ENCODE data around the gene RABGAP1L. TPM values are rescaled to one million over a fixed set of nuclear protein-coding genes. Genes with fewer than 3 reads are reported as not detected.
"Not testable (repeated sequence)": the region's sequence is repeated elsewhere in the genome, so short reads cannot be mapped to it uniquely, and the experiment has no call there.

The RABGAP1L gene
- total RNA-seq, 1 donor from 2014 or later, result 116 TPM

DNA sequence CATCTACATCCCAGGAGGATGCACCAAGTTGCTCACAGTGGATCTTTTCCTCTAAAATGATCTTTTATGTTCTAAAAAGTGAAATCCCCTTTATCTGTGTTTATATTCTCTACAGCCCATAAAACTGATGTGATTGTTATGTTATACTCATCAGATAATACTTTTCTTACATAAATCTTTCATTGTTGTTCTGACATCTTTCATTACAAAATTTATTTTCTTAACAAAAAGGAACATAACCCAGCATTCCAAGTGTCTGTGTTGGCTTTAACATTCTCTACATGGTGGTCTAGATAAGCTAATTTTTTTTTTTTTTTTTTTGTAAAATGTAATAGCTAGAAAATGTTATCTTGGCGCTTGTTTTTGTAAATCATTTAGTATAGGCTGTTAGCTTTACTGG is 832.2 kb downstream of the RABGAP1L start:
- FAIRE-seq (no peak), DNase-seq (ENCODE audit: low spot score in 2 of 2) (no peak)

DNA sequence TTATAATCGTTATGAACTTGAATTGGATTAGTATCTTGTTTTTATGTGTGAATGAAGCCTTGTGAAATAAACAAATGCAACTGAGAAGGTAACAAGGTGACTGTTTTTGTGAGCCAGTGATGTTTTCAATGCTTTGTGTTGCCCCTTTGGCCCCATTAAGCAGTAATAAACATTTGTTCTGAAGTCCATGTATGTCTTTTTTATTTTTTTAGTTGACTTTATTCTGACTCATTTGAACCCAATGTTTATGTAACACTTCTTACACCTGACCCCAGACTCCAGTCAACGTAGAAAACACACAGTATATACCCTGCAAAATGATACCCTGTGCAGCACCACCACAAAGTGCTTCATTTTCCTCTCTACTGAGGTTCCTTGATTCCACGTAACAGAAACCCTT is 835.8 kb downstream of the RABGAP1L start:
- DNase-seq (ENCODE audit: low spot score in 2 of 2), result no peak
- no peak for FAIRE-seq

DNA sequence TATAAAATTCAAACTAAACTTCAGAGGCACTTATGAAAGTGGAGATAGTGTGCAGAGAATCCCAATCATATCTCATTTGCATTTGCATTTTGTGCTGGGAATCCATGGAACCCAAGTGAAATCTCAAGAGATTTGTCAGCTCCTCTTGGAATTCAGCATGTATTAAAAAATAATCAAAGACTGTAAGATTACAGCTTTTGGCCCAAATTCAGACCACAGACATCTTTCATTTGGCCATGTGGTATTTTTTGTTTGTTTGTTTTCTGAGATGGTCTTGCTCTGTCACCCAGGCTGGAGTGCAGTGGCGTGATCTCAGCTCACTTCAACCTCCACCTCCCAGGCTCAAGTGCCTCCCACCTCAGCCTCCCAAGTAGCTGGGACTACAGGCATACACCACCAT is 836.6 kb downstream of the RABGAP1L start:
- no peak for DNase-seq (ENCODE audit: low spot score in 2 of 2)
- no peak for FAIRE-seq

DNA sequence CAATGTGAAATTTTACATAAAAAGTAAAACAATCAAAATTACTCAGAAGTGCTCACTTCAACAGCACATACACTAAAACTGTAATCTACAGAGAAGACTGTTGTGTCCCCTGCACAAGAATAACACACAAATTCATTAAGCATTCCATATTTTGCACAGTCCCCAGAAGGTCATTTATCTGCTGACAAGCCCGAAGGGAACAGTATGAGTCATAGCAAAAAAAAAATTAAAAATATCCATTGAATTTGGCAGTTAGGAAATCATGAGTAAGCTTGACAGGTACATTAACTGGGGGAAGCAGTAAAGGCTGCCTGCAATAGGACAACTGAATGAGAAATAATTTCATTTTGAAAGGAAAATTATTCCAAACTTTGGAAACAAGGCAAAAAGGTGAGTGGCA is 837.2 kb downstream of the RABGAP1L start:
- FAIRE-seq, result no peak
- no peak for DNase-seq (ENCODE audit: low spot score in 2 of 2)

- FAIRE-seq (no peak), DNase-seq (ENCODE audit: low spot score in 2 of 2) (no peak)
Observed at GRCh38 chr1:174997041-174997440, 837.7 kb downstream of the RABGAP1L start.

DNA sequence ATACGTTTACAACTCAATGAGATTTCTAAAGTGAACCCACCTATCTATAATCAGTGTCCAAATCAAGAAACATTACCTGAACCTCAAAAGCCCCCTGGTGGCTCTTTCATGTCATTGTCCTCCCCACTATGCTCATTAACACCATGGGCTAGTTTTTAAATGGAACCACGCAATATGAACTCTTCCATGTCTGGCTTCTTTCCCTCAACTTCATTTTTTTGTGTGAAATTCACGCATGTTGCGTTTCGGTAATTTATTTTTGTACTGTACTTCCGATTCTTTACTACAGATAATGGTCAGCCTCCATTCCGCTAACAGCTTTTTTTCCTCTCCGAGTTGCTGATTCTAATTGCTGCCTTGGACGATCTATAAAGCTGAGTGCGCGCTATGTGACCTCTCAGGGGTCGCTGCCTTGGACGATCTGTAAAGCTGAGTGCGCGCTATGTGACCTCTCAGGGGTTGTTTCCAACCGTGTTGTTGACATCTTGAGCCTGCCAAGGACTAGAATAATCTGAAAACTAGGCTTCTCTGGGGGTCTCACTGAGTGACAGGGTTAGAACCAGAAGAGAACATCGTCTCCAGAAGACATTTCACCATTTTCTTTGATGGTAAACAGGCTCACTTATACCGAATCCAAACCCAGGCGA is 839.4 kb downstream of the RABGAP1L start:
- DNase-seq (ENCODE audit: low spot score in 2 of 2) (peak; percentile 17 to 34), FAIRE-seq (no peak)

DNA sequence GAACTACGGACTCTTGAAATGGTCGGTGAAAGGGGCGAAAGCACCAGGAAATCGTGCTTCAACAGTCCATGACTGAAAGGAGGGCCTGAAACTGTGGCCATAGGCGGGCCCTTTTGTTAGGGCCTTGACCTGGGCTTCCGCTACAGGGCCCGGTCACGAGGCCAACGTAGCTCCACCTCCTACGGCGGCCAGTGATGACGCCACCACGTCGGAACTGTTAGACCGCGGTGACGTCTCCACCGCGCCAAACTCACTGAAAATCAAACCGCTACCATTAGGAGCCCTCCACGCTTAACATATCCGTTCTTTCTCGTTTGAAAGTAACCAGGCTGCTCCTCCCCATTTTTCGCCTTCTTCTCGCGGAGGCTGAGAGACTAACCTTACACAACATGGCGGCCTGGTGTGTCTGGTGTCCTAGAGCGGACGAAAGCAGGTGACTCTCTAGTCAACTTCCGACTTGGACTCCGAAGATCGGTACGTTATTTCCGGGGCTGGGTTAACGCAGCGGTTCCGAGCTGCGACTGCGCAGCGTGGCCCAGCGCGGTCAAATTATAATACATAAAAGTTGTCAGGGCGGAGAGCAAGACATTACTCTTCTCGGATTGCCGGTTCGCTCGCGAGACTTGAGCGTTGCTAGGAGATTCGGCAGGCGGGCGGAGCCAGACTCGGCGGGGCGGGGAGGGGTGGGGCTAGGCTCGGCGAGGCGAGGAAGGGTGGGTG is 840.1 kb downstream of the RABGAP1L start:
- FAIRE-seq, result peak; percentile 72
- DNase-seq (ENCODE audit: low spot score in 2 of 2), result peak; percentile 73 to 95

GRCh38 chr1:174999936-175000696 is 840.8 kb downstream of the RABGAP1L start, which contains the start of gene CACYBP:
CACYBP (plus strand) TSS chr1:174999947; CDS start chr1:175000181, 234 bp downstream.
- peak in 1 of 2 donors; percentile 94 for DNase-seq (ENCODE audit: low spot score in 2 of 2)
- FAIRE-seq, result no peak

- no peak for FAIRE-seq
Observed at GRCh38 chr1:175000697-175001187, 841.4 kb downstream of the RABGAP1L start.

DNA sequence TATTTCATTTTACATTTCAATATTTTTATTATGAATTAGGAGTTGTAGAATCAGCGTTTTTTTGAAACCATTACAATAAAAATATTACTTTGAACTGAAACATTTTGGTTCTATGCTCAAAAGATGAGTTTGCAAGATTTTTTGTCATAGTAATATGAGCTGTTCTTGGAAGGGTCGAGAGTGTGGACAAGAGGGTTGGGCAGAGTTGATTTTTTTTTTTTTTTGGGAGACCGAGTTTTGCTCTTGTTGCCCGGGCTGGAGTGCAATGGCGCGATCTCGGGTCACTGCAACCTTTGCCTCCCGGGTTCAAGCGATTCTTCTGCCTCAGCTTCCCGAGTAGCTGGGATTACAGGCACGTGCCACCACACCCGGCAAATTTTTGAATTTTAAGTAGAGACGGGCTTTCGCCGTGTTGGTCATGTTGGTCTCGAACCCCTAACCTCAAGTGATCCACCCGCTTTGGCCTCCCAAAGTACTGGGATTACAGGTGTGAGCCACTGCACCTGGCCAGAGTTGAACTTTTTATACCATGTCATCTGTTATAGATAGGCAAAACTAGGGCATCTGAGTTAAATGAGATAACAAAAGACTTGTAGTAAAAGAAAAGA is 843.7 kb downstream of the RABGAP1L start:
- FAIRE-seq (no peak), DNase-seq (ENCODE audit: low spot score in 2 of 2) (no peak)

More at GRCh38 chr1:175000697-175001187, 841.4 kb downstream of the RABGAP1L start:
- no peak for DNase-seq (ENCODE audit: low spot score in 2 of 2)

- FAIRE-seq (no peak), DNase-seq (ENCODE audit: low spot score in 2 of 2) (no peak)
Observed at GRCh38 chr1:175003521-175003920, 844.2 kb downstream of the RABGAP1L start.

GRCh38 chr1:175005085-175005783 is 845.9 kb downstream of the RABGAP1L start:
- no peak for DNase-seq (ENCODE audit: low spot score in 2 of 2)
- FAIRE-seq, result no peak

- FAIRE-seq, result no peak
- no peak for DNase-seq (ENCODE audit: low spot score in 2 of 2)
Observed at GRCh38 chr1:175009532-175009931, 850.2 kb downstream of the RABGAP1L start.

GRCh38 chr1:175013445-175013844 is 854.1 kb downstream of the RABGAP1L start:
- DNase-seq (ENCODE audit: low spot score in 2 of 2) (no peak), FAIRE-seq (no peak)

DNA sequence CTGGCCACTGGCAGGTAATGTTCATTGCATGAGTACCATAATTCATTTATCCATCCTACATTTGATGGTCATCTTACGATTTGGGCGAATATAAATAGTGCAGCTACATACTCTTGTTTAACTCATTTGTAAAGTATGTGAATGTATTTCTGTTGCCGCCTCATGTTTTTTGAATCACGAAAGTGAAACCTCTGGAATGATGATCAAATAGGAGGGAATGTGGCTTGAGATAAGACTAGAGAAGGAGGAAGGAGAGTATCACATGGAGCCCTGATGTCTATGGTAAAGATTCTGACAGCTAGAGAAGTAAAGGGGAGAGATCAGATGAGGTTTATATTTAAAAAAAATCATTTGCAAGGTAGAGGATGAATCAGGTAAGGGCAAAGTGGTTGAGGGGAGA is 855.9 kb downstream of the RABGAP1L start:
- no peak for FAIRE-seq
- no peak for DNase-seq (ENCODE audit: low spot score in 2 of 2)

GRCh38 chr1:175019524-175019923 is 860.2 kb downstream of the RABGAP1L start:
- DNase-seq (ENCODE audit: low spot score in 2 of 2) (no peak), FAIRE-seq (no peak)

DNA sequence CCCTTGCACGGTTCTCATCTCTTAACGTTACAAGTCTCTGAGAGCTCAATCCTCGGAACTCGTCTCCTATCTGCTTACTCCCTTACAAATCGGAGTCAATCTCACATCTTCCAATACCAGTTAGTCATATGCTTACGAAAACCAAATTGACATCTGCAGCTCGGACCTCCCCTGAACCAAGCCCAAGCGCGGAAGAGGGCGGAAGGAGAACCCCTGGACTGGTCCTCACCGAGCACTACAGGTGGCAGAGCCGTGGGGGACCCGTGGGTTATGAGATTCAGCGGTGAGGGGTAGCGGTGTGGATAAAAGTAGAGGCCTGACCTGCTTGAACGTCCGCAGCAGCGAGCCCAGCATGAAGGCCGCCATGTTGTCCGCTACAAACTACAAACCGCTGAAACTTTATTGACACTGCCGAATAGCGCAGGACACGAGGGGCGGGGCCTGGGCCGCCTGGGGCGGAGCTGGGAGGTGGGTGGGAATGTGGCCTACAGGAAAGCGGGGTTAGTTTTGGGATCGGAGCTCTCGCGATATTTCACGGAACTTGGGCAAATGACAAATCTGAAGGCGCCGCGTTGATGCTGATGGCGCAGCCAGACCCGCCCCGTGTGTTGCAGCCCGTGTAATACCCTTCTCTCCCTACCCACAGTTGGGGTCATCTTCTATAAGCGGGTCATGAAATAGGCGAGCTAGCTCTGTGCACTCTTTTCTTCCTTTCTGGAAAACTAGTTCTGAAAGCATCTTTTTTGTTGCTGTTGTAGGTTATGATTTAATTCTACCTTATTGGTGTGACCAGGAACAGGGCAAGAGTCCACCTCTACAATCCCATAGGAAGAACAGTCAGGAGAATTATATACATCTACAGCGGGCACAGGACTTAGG is 864.0 kb downstream of the RABGAP1L start, which contains the start of gene MRPS14:
TSS of gene MRPS14 (minus strand) at position 383 of the 879 bp plus-strand sequence. CDS start at position 366, 17 bp downstream.
- peak; percentile 77 to 93 for DNase-seq (ENCODE audit: low spot score in 2 of 2)
- no peak for FAIRE-seq

GRCh38 chr1:175023922-175024242 is 864.6 kb downstream of the RABGAP1L start:
- not testable (repeated sequence) for FAIRE-seq; DNase-seq (ENCODE audit: low spot score in 2 of 2)

DNA sequence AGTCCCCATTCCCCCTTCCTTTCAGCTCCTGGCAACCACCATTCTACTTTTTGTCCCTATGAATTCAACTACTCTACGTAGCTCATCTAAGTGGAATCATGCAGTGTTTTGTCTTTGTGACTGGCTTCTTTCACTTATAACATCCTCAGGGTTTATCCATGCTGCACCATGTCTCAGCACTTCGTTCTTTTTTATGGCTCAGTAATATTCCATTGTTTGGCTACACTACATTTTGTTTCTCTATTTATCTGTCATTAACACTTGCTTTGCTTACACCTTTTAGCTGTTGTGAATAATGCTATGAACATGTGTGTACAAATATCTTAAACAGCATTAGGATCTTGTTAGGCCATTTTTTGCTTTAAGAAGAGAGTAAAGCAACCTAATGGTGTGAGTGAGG is 865.5 kb downstream of the RABGAP1L start:
- FAIRE-seq (no peak), DNase-seq (ENCODE audit: low spot score in 2 of 2) (no peak)
